ENCODE data around the gene LPAR4. TPM values are rescaled to one million over a fixed set of nuclear protein-coding genes. Genes with fewer than 3 reads are reported as not detected.
"Not testable (repeated sequence)": the region's sequence is repeated elsewhere in the genome, so short reads cannot be mapped to it uniquely, and the experiment has no call there.

Gene LPAR4
- total and polyA plus RNA-seq, 4 donors = 12.1 to 25.6 (median 14.1) TPM

DNA sequence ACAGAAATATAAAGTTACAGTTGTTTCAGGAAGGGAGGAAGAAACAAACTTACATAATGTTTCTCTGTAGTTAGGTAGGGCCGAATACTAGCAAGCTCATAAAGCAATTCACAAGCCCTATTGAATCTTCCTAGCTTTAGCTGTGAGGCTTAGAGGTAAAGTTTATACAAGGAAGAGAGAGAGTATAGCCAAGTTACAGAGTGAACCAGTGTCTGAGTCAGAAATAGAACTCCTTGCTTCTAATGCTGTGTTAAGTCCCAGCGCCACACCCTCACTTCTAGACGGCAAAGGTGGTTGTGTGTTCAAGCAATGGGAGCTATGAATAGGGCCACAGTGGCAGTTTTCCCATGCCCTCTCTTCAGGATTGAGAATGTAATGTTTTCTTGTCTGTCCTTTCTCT, 6.1 kb downstream of the LPAR4 start:
- H3K27ac ChIP-seq (ENCODE audit: low read depth, low read length) = no peak overlapping the region
- H3K27me3 ChIP-seq (ENCODE audit: control insufficient read depth, insufficient read depth, low read length) = no peaks in the 10 kb centered on the region
- no peaks in the 10 kb centered on the region for H3K9me3 ChIP-seq (ENCODE audit: control insufficient read depth, insufficient read depth, low read length)
- no peaks in the 10 kb centered on the region for H3K36me3 ChIP-seq (ENCODE audit: control insufficient read depth, insufficient read depth, low read length)
- WGBS (ENCODE audit: insufficient coverage) = 83% methylated on average over 1 of the region's 3 CpGs
- H3K4me3 ChIP-seq (ENCODE audit: low read depth, low read length) = no peak overlapping the region
- no peaks in the 10 kb centered on the region for H3K4me1 ChIP-seq (ENCODE audit: control insufficient read depth, insufficient read depth, low read length)
- DNase-seq (ENCODE audit: low read depth in 4 of 6, low spot score in 6 of 6) = no peak

DNA sequence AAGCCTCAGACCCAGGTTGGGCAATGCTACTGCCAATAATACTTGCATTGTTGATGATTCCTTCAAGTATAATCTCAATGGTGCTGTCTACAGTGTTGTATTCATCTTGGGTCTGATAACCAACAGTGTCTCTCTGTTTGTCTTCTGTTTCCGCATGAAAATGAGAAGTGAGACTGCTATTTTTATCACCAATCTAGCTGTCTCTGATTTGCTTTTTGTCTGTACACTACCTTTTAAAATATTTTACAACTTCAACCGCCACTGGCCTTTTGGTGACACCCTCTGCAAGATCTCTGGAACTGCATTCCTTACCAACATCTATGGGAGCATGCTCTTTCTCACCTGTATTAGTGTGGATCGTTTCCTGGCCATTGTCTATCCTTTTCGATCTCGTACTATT, 7.4 kb downstream of the LPAR4 start:
- H3K4me3 ChIP-seq (ENCODE audit: low read depth, low read length) = no peak overlapping the region
- no peaks in the 10 kb centered on the region for H3K27me3 ChIP-seq (ENCODE audit: control insufficient read depth, insufficient read depth, low read length)
- 40% methylated on average over 1 of the region's 5 CpGs for WGBS (ENCODE audit: insufficient coverage)
- no peaks in the 10 kb centered on the region for H3K9me3 ChIP-seq (ENCODE audit: control insufficient read depth, insufficient read depth, low read length)
- H3K4me1 ChIP-seq (ENCODE audit: control insufficient read depth, insufficient read depth, low read length) = no peaks in the 10 kb centered on the region
- no peak overlapping the region for H3K27ac ChIP-seq (ENCODE audit: low read depth, low read length)
- no peaks in the 10 kb centered on the region for H3K36me3 ChIP-seq (ENCODE audit: control insufficient read depth, insufficient read depth, low read length)
- no peak for DNase-seq (ENCODE audit: low read depth in 4 of 6, low spot score in 6 of 6)

DNA sequence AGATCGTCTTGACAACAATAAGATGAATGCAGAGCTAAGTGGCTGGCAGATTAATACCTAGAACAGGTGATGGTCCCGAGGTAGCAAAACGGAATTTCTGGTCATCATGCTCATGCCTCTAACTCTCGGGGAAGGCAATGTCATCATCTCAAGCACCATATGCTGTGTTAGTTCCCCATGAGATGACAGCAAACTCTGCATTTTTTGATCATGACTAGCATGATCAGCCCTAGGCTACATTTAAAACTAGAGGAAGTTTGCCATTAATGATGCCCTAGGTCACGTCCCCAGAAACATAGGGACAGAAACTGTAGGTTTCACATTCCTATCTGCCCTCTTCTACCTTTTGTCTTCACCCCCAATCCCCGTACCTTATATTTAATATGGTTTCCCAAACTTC, 11.6 kb downstream of the LPAR4 start:
- H3K4me1 ChIP-seq (ENCODE audit: control insufficient read depth, insufficient read depth, low read length) = no peaks in the 10 kb centered on the region
- DNase-seq (ENCODE audit: low read depth in 4 of 6, low spot score in 6 of 6) = no peak
- H3K36me3 ChIP-seq (ENCODE audit: control insufficient read depth, insufficient read depth, low read length) = no peaks in the 10 kb centered on the region
- 78% methylated on average over 6 of the region's 6 CpGs for WGBS (ENCODE audit: insufficient coverage)
- H3K4me3 ChIP-seq (ENCODE audit: low read depth, low read length) = no peak overlapping the region
- no peak overlapping the region for H3K27ac ChIP-seq (ENCODE audit: low read depth, low read length)
- no peaks in the 10 kb centered on the region for H3K27me3 ChIP-seq (ENCODE audit: control insufficient read depth, insufficient read depth, low read length)
- no peaks in the 10 kb centered on the region for H3K9me3 ChIP-seq (ENCODE audit: control insufficient read depth, insufficient read depth, low read length)

DNA sequence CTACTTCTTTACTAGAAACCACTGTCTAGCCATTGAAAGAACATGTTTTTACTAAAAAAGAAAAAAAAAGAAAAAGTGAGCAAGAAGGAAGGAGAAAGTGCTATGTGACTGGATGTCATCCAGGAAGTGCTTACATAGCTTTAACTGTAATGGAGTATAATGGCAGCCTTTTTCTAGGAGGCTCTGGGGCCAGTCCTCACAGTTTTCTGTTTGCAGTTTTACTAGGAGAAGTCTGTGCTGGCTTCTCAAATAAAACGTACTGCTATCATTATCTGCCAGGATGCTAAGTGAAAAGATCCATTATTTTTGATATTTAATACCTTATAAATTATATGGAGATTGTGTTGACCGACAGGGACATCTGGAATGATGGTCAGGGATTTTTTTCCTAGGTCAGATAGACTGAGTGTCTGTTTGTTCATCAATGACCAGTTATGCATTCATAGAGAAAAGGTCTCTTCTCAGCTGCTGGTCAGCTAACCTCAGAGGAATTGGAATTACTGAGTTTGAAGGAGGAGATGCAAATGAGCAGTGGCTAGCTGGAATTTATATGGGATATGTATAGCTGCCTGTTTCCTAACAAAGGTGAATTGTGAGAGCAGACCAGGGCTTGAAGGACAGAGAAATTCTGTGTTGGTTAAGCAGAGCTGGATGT, 21.7 kb downstream of the LPAR4 start:
- Histone ChIP-seq H3K27me3 (ENCODE audit: control insufficient read depth, insufficient read depth, low read length) (no peaks in the 10 kb centered on the region), H3K36me3 (ENCODE audit: control insufficient read depth, insufficient read depth, low read length) (no peaks in the 10 kb centered on the region), H3K9me3 (ENCODE audit: control insufficient read depth, insufficient read depth, low read length) (no peaks in the 10 kb centered on the region), H3K4me3 (ENCODE audit: low read depth, low read length) (no peak overlapping the region), H3K27ac (ENCODE audit: low read depth, low read length) (peak overlapping the region; percentile 18), H3K4me1 (ENCODE audit: control insufficient read depth, insufficient read depth, low read length) (no peaks in the 10 kb centered on the region)
- no CpG with 5 or more reads among the region's 2 CpGs for WGBS (ENCODE audit: insufficient coverage)
- peak in 2 of 6 donors; percentile 49 to 52 for DNase-seq (ENCODE audit: low read depth in 4 of 6, low spot score in 6 of 6)

DNA sequence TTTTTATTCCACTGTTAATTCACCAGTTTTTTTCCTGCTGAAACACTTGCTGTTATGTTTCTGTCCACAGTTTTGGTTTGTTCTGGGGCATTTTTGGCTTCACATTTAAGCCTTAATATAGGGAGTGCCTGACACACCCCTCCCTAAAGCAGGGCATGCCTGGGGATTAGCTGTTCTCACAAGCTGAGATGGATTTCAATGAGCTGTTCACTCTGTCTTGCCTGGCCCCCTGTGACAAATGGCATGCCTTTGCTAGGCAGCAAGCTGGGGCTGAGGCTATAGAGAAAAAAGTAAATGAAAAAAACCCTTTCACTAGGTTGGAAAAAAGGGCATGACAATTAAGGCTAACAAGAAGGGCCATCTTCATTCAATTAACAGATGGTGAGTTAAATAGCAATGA, 22.4 kb downstream of the LPAR4 start:
- Histone ChIP-seq H3K36me3 (ENCODE audit: control insufficient read depth, insufficient read depth, low read length) (no peaks in the 10 kb centered on the region), H3K27me3 (ENCODE audit: control insufficient read depth, insufficient read depth, low read length) (no peaks in the 10 kb centered on the region)

DNA sequence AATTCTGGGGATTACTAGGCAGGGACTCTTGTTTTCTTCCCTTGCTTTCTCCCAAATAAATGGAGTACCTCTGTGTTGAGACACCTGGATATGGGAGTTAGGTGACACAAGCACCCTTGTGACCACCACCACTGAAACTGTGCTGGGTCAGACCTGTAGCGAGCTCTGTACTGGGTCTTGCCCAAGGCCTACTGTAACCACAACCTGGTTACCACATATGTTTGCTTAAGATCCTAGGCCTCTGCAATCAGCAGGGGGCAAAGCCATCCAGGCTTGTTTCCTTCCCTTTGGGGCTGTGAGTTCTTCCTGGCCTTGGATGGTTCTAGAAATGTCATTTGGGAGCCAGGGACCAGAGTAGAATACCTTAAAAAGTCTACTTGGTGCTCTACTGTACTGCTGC, 49.4 kb downstream of the LPAR4 start:
- 75% methylated on average over 1 of the region's 1 CpG for WGBS (ENCODE audit: insufficient coverage)

More for the DNA sequence above, 22.4 kb downstream of the LPAR4 start:
- DNase-seq (ENCODE audit: low read depth in 4 of 6, low spot score in 6 of 6) = peak in 2 of 6 donors; percentile 47 to 63
- H3K27ac ChIP-seq (ENCODE audit: low read depth, low read length) = peak overlapping the region; percentile 18
- no peak overlapping the region for H3K4me3 ChIP-seq (ENCODE audit: low read depth, low read length)
- H3K9me3 ChIP-seq (ENCODE audit: control insufficient read depth, insufficient read depth, low read length) = no peaks in the 10 kb centered on the region
- H3K4me1 ChIP-seq (ENCODE audit: control insufficient read depth, insufficient read depth, low read length) = no peaks in the 10 kb centered on the region

DNA sequence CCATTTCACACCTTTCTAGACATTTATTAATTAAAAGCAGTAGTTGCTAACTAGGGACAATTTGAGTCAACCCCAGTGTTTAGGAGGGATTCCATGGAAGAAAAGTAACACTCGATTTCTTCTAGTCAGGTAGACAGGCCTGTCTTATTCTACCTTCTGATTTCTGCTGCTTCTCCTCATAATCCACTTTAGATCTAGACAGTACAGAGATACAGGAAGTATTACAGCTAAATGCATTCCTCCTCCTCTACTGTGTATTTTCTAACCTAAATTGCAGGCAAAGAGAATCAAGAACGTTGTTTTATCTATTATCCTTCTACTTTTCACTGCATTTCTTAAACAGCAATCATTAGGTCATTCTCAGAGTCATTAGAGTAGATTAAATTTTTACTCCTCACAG, 52.6 kb downstream of the LPAR4 start:
- 40% methylated on average over 1 of the region's 2 CpGs for WGBS (ENCODE audit: insufficient coverage)
- Histone ChIP-seq H3K27ac (ENCODE audit: low read depth, low read length) (no peak overlapping the region), H3K9me3 (ENCODE audit: control insufficient read depth, insufficient read depth, low read length) (no peaks in the 10 kb centered on the region)

More for the DNA sequence above, 49.4 kb downstream of the LPAR4 start:
- H3K27me3 ChIP-seq (ENCODE audit: control insufficient read depth, insufficient read depth, low read length) = no peaks in the 10 kb centered on the region
- H3K36me3 ChIP-seq (ENCODE audit: control insufficient read depth, insufficient read depth, low read length) = no peaks in the 10 kb centered on the region
- H3K27ac ChIP-seq (ENCODE audit: low read depth, low read length) = no peak overlapping the region
- H3K4me3 ChIP-seq (ENCODE audit: low read depth, low read length) = no peak overlapping the region
- DNase-seq (ENCODE audit: low read depth in 4 of 6, low spot score in 6 of 6) = no peak
- no peaks in the 10 kb centered on the region for H3K4me1 ChIP-seq (ENCODE audit: control insufficient read depth, insufficient read depth, low read length)
- no peaks in the 10 kb centered on the region for H3K9me3 ChIP-seq (ENCODE audit: control insufficient read depth, insufficient read depth, low read length)

DNA sequence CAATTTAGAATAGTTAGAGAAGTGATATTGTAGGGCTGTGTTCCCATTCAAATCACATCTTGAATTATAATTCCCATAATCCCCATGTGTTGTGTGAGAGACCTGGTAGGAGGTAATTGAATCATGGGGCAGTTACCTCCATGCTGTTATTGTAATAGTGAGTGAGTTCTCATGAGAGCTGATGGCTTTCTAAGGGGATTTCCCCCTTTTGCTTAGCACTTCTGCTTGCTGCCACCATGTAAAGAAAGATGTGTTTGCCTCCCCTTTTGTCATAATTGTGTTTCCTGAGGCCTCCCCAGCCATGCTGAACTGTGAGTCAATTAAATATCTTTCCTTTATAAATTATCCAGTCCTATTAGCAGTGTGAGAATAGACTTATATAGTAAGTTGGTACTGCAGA, 53.2 kb downstream of the LPAR4 start:
- DNase-seq (ENCODE audit: low read depth in 4 of 6, low spot score in 6 of 6) = no peak
- Histone ChIP-seq H3K27ac (ENCODE audit: low read depth, low read length) (no peak overlapping the region), H3K4me1 (ENCODE audit: control insufficient read depth, insufficient read depth, low read length) (no peaks in the 10 kb centered on the region), H3K36me3 (ENCODE audit: control insufficient read depth, insufficient read depth, low read length) (no peaks in the 10 kb centered on the region), H3K27me3 (ENCODE audit: control insufficient read depth, insufficient read depth, low read length) (no peaks in the 10 kb centered on the region), H3K9me3 (ENCODE audit: control insufficient read depth, insufficient read depth, low read length) (no peaks in the 10 kb centered on the region), H3K4me3 (ENCODE audit: low read depth, low read length) (no peak overlapping the region)

More for the DNA sequence above, 52.6 kb downstream of the LPAR4 start:
- Histone ChIP-seq H3K4me3 (ENCODE audit: low read depth, low read length) (no peak overlapping the region), H3K36me3 (ENCODE audit: control insufficient read depth, insufficient read depth, low read length) (no peaks in the 10 kb centered on the region), H3K27me3 (ENCODE audit: control insufficient read depth, insufficient read depth, low read length) (no peaks in the 10 kb centered on the region), H3K4me1 (ENCODE audit: control insufficient read depth, insufficient read depth, low read length) (no peaks in the 10 kb centered on the region)
- no peak for DNase-seq (ENCODE audit: low read depth in 4 of 6, low spot score in 6 of 6)

DNA sequence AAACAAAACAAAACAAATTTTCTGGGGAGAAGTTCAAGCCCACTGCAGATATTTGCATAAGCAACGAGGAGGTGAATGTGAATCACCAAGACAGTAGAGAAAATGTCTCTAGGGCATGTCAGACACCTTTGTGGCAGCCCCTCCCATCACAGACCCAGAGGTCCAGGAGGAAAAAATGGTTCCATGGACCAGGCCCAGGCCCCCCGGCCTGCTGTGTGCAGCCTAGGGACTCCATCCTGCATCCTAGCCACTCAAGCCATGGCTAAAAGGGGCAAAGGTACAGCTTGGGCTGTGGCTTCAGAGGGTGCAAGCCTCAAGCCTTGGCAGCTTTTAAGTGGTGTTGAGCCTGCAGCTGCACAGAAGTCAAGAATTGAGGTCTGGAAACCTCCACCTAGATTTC, 54.0 kb downstream of the LPAR4 start:
- H3K9me3 ChIP-seq (ENCODE audit: control insufficient read depth, insufficient read depth, low read length) = no peaks in the 10 kb centered on the region
- no peaks in the 10 kb centered on the region for H3K36me3 ChIP-seq (ENCODE audit: control insufficient read depth, insufficient read depth, low read length)
- 82% methylated on average over 1 of the region's 2 CpGs for WGBS (ENCODE audit: insufficient coverage)
- no peak overlapping the region for H3K27ac ChIP-seq (ENCODE audit: low read depth, low read length)
- H3K4me1 ChIP-seq (ENCODE audit: control insufficient read depth, insufficient read depth, low read length) = no peaks in the 10 kb centered on the region
- H3K27me3 ChIP-seq (ENCODE audit: control insufficient read depth, insufficient read depth, low read length) = no peaks in the 10 kb centered on the region
- DNase-seq (ENCODE audit: low read depth in 4 of 6, low spot score in 6 of 6) = no peak
- H3K4me3 ChIP-seq (ENCODE audit: low read depth, low read length) = no peak overlapping the region

DNA sequence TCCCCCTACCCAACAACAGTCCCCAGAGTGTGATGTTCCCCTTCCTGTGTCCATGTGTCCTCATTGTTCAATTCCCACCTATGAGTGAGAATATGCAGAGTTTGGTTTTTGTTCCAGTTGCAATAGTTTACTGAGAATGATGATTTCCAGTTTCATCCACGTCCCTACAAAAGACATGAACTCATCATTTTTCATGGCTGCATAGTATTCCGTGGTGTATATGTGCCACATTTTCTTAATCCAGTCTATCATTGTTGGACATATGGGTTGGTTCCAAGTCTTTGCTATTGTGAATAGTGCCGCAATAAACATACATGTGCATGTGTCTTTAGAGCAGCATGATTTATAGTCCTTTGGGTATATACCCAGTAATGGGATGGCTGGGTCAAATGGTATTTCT, 55.0 kb downstream of the LPAR4 start:
- H3K27me3 ChIP-seq (ENCODE audit: control insufficient read depth, insufficient read depth, low read length); H3K4me1 ChIP-seq (ENCODE audit: control insufficient read depth, insufficient read depth, low read length); DNase-seq (ENCODE audit: low read depth in 4 of 6, low spot score in 6 of 6); H3K9me3 ChIP-seq (ENCODE audit: control insufficient read depth, insufficient read depth, low read length); H3K4me3 ChIP-seq (ENCODE audit: low read depth, low read length); H3K36me3 ChIP-seq (ENCODE audit: control insufficient read depth, insufficient read depth, low read length); H3K27ac ChIP-seq (ENCODE audit: low read depth, low read length): not testable (repeated sequence)
- no CpG with 5 or more reads among the region's 3 CpGs for WGBS (ENCODE audit: insufficient coverage)
